NCI-H2107 treated with DMSO at 0.1 percent for 48 hours (cell line): ENCODE results near the gene PEAR1.

Source experiments
- DNase-seq: peaks from one replicate; lab custom pipeline; 2025; ENCODE audit not compliant: unreplicated experiment; lab: John Stamatoyannopoulos, UW

The PEAR1 gene

DNA sequence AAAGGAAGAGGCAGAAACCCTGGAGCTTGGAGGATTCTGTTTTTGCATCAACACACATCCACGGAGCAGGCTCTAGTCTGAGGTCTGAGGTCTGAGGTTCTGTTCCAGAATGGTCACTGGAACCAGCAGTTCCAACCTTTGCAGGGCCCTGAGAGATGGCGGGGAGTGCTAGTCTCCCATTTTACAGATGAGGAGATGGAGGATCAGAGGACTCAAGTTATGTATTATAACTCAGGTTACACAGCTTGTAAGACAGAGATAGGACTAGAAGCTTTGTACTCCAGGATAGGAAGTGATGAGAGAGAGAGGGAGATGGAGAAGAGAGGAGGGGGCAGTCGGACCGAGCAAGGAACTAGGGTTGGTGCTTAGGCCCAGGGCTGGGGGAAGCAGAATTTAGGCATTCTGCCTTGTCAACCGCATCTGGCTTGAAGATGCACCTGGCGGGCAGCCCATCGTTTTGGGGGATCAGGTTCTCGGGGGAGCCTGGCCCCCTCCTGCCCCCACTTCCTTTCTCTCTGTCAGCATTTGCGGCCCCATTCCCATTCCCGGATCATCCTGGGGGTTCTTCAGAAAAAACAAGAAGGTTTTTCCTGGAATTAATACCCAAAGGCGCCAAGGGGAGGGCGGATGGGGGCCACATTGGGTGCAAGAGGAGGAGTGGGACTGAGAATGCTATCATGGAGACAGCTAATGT is 5.6 kb downstream of the PEAR1 start:
- no peak for DNase-seq

DNA sequence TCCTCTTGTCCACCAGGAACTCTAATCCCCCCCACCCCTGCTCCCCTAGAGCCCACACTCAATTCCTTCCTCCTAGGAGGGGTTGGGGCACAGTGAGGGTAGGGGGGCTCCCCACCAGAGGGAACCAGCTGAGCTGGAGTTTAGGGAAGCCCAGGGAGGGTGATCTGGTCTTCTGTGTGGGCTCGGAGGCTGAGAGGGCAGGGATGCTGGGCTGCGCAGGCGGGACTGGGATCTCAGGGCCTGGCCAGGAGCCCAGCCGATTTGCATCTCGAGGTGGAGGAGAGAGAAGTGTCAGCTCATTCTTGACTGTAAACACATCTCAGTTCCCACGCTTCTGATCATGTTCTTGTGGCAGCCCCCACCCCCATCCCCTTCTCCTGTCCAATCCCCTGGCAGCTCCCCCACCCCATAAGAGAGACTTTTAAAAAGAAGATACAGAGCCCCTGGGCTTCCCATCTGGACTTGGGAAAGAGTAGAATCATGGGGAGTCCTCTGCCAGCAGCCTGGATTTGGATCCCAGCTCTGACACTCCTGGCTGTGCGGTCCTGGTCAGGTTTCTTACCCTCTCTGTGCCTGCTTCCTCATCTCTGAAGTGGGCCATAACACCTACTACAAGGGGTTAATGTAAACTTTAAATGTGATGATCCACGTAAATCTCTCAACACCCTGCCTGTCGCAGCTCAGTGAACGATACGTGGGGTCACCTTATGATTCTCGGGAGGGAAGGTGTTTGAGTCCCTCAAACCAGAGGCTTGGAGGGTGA is 6.6 kb downstream of the PEAR1 start:
- no peak for DNase-seq

DNA sequence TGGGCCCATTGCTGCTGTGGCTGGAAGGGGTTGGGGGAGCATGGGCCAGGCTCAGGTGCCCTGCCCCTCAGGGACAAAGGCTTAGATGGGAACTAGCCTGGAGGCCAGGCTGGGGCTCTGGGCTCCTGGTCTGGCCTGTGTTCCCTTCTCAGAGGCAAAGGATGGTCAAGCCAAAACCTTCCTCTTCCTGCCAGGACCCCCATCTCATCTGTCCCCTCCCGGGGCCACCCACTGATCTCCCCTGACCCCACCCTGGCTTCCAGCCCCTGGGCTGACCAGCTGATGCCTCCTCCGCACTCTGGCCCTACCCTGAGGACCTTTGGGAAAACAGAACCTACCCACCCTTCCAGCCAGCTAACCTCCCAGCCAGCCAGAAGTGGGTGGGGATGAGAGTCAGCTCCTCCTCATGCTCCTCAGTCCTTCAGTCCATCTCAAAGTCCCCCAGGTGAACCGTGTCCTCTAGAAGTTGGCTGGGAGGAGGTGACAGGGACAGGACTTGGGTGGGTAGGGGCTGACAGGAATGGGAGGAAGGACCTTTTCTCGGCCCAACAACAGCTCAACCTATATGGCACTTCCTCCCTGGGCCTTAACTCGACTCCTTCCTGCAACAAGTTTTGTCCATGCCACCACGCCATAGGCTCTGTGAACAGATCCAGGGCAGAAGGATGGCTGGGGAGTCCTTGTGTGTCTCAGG is 7.5 kb downstream of the PEAR1 start:
- no peak for DNase-seq

DNA sequence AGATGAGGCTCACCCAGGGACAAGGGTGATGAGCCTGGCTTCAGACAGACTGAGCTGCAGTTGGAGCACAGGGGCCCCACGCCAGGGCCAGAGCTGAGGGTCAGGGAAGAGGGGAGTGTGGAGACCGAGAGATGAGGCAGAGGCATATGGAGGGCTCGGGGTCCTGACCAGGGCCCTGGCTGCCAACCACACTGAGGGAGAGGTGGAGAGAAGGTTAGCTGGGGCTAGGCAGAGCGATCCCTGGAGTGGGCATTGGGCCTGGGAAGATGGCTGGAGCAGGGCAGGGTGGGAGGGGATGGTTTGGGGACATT is 8.0 kb downstream of the PEAR1 start:
- no peak for DNase-seq

DNA sequence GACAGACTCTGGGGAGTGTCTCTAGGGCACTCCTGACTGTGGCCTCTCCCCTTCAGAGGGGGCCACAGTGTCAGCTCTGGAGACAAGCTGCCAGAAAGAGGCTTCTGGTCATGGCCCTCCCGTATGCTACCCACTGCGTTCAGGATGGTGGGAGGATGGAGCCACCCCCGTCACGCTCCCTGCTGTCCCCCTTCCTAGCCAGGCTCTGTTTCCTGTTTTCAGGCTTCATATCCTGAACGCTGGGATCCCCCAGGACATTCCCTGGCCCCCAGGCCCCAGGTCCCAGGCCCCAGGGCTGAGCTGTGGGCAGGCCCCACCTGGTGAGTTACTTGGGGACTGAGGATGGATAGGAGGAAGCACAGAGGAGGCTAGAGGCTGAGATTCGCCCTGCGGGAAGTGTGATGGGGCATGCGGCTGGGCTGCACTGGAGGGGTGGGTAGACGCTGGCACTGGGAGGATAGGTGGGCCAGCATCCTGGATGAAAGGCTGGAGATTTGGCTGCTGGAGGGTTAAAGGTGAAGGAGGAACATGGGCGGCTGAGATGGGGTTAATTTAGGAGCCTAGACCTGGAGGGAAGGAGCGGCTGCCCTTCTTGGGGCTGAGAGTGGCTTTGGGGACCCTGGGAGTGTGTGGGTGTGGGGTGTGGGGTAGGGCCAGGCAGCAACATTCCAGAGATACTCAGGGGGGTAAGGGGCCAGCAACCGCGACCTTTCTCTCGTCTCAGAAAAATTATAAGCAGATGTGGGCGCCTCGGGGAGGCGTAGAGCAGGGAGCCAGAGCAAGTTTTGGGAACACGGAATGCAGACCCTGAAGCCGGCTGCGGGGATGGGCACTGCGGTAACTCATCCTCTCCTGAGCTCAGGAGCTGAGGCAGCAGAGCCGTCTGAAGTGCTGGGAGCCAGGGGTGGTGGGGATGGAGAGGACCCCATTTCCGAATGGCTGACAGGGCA is 8.7 kb downstream of the PEAR1 start:
- no peak for DNase-seq

DNA sequence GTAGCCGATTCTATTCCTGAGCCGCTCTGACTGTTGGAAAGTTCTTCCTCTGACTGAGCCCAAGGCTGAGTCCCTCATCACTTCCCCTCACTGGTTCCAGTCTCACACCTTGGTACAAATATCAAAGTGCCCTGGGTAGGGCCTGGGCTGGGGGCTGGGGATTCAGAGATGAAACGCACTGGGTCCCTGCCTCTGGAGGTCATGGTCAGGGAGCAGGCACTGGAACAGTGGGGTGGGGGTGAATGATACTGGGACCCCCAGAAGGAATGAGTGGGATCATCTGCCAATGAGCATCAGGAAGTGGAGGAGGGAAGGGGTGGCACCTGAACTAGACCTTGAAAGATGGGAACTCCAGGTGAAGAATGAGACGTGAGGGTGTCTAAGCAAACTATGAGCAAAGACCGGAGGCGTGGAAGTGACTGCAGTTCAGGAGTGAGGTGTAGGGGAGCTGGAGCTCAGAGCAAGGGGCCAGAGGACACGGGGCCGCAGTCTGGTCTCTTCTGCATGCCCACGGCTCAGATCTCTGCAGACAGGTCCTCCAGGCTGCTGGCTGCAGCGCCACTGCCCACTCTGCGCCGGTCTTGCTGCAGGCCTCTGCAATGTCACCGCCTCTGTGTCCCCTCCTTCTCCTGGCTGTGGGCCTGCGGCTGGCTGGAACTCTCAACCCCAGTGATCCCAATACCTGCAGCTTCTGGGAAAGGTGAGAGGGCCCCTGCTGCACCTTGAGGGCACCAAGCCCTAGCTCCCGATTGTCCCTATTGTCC is 10.0 kb downstream of the PEAR1 start:
- DNase-seq: no peak

DNA sequence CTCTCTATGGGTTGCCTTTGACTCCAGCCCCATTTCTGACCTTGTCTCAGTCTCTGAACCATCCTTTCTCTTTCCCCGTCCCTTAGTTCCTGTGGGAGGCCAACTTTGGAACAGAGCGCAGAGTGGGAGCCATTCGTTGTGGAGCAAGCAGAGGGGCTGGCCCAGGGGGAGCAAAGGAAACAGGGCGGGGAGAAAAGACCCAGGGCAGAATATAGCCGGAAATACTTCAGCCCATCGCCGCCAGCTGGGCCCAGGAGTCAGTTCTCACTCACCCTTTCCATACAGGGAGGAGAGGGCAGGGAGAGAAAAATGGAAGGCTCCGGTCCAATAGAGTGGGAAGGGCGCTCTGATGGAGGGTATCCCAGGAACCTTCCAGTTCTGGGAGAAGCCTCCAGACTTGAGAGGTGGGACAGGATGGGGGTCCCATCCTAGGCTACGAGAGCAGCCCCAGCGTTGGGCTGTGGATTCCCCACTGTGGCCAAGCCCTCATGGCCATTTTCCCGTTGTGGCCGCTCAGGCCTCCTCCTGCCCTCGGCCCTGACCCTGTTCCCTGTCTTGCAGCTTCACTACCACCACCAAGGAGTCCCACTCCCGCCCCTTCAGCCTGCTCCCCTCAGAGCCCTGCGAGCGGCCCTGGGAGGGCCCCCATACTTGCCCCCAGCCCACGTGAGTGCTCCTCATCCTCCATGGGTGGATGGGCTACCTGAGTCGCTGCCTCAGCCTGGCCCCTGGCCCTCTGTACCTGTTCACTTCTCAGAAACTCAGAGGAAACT is 10.9 kb downstream of the PEAR1 start:
- no peak for DNase-seq

DNA sequence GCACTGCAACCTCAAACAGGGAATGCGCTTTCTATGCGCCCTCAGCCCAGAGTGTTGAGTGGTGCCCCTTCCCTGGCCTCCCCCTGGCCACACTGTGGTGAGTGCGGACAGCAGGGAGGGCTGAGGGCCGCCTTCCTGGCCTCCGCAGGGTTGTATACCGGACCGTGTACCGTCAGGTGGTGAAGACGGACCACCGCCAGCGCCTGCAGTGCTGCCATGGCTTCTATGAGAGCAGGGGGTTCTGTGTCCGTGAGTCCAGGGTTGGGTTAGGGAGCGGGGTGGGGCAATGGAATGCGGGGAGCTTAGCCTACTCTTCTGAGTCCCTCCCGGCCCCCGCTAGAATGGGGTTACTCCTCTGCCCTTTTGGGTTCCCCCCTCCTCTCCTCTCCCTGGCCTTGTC is 11.7 kb downstream of the PEAR1 start:
- DNase-seq: no peak

DNA sequence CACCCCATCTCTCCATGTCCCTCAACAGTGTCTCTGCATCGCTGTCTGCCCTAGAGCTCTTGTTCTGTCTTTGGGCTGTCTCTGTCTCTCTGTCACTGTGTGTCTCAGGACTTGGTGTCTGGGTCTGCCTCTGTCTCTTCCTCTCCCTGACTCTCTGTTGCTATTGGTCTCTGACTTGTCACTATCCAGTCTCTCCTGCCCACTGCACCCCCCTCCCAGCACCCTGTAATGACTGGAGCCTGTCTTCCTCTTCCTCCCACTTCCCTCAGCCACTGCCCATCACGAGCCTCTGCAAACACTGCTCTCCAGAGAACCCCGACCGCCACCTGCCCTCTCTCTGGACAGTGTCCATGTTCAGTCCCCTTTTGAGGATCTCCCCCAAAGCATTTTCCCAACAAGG is 12.1 kb downstream of the PEAR1 start:
- no peak for DNase-seq

DNA sequence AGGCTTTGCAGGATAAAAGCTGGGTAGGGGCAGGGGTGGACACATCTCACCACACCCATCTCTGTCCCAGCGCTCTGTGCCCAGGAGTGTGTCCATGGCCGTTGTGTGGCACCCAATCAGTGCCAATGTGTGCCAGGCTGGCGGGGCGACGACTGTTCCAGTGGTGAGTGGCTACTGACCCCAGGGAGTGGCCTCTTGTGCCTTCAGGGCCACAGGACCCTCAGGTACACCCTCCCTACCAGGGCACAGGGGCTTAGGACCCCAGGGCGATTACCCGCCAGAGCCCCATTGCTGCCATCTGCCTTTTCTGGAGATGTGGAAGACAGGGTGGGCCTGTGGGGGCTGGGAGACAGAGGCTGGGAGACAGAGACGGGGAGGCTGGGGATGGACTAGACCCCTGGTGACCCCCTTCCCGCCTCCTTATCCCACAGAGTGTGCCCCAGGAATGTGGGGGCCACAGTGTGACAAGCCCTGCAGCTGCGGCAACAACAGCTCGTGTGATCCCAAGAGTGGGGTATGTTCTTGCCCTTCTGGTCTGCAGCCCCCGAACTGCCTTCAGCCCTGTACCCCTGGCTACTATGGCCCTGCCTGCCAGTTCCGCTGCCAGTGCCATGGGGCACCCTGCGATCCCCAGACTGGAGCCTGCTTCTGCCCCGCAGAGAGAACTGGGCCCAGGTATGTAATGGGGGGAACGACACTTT is 12.8 kb downstream of the PEAR1 start:
- no peak for DNase-seq

DNA sequence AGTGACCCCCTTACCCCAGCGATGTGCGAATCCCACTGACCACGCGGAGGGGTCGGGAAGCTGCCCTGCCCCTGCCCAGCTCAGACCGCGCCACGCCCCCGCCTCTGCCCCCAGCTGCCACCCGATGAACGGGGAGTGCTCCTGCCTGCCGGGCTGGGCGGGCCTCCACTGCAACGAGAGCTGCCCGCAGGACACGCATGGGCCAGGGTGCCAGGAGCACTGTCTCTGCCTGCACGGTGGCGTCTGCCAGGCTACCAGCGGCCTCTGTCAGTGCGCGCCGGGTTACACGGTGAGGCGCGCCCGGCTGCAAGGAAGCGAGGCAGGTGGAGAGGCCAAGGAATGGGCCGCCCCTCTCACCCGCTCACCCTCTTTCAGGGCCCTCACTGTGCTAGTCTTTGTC is 15.0 kb downstream of the PEAR1 start:
- no peak for DNase-seq

DNA sequence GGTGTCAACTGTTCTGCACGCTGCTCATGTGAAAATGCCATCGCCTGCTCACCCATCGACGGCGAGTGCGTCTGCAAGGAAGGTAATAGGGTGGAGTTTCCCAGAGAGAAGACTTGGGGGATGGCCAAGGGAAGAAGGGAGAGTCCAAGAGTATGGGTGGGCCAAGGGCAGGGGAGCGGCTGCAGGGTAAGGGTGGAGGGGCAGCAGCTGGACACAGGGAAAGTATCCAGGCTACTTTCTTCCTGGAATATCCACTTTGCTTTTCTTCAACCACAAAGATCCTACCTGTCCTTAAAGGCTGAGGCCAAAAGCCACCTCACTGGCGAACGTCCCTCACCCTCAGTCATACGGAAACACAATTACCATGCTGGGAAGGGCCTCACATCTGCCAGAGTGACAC is 15.4 kb downstream of the PEAR1 start:
- no peak for DNase-seq

DNA sequence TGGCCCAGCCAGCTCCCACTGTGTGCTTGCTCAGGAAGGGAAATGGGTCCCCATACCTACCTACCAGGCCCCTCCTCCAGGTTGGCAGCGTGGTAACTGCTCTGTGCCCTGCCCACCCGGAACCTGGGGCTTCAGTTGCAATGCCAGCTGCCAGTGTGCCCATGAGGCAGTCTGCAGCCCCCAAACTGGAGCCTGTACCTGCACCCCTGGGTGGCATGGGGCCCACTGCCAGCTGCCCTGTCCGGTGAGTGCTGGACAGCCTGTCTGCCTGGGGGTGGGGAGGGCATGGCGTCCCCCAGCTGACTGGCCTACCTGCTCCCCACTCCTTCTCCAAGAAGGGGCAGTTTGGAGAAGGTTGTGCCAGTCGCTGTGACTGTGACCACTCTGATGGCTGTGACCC is 16.2 kb downstream of the PEAR1 start:
- DNase-seq: no peak

DNA sequence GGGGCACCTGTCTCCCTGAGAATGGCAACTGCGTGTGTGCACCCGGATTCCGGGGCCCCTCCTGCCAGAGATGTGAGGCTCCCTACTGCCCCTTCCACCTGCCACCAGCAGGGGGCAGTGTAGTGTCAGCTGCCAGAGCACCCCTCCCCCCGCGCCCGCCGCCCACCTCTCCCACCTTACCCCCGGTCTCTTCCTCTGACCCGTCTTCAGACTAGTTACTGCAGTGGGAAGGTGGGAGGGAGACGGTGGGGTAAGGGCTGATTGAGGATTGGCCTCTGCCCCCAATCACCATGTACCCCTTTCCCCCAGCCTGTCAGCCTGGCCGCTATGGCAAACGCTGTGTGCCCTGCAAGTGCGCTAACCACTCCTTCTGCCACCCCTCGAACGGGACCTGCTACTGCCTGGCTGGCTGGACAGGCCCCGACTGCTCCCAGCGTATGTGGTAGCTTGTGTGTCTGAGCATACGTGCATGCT is 16.8 kb downstream of the PEAR1 start:
- DNase-seq: no peak

DNA sequence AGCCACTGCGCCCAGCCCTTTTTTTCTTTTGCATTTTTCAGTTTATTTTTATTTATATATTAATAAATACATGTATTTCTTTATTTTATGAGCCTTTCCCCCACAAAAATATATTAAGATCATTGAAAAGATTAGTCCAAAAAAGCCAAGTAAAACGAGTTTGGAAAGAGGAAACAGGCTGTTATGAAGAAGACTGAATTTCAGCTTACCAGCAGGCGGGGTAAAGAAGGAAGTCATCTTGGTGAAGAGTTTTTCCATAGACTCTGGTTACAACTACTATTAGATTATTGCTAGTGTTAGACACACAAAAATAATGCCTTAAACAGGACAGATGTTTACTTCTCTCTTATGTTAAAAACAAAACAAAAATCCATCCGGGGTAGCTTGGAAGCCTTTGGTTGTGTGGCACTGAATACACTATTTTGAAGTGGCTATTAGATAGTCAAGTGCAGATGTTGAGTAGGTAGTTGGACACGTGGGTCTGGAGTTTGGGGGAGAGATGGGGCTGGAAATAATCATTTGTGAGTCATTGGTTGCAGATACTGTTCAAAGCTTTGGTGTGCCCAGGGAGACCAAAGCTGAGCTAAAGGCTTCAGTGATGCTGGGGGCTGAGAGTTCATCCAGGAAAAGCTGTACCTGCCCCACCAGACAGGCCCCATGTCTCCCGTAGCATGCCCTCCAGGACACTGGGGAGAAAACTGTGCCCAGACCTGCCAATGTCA is 18.2 kb downstream of the PEAR1 start:
- no peak for DNase-seq

DNA sequence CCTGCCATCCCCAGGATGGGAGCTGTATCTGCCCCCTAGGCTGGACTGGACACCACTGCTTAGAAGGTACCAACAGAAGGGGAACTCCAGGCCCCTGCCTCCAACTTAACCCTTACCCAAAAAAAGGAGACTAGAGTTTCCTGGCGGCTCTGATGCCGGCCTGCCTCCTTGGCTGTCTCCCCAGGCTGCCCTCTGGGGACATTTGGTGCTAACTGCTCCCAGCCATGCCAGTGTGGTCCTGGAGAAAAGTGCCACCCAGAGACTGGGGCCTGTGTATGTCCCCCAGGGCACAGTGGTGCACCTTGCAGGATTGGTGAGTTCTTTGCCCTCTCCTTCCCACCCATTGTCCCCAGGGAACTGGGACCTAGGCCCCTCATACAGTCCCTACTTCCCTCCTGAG is 18.8 kb downstream of the PEAR1 start:
- no peak for DNase-seq

DNA sequence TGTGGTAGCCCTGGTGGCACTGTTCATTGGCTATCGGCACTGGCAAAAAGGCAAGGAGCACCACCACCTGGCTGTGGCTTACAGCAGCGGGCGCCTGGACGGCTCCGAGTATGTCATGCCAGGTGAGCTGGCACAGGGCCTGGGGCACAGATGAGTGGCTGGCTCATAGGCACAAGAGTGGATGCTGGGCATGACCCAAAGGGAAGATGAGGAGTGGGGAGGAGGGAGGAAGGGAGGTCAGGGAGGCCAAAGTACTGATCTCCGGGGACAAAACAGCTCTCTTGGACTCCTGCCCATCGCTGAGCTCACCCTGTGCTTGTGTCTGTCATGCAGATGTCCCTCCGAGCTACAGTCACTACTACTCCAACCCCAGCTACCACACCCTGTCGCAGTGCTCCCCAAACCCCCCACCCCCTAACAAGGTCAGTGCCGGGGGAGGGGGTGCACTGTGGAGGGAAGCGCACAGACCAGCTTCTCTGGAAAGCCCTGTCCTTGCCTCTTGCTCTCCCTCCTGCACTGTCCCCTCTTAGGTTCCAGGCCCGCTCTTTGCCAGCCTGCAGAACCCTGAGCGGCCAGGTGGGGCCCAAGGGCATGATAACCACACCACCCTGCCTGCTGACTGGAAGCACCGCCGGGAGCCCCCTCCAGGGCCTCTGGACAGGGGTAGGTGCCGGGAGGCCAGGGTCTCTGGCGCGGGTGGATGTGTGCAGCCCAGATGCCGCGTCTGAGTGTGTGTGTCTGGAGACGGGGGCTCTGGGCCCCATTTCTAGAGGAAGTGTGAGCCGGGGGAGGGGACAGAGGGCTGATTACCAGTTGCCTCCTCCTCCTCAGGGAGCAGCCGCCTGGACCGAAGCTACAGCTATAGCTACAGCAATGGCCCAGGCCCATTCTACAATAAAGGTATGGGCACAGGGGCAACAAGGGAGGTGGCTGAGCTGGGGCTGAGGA is 19.6 kb downstream of the PEAR1 start:
- DNase-seq: no peak
